ENCODE data around the gene ZSCAN9.

The ZSCAN9 gene

DNA sequence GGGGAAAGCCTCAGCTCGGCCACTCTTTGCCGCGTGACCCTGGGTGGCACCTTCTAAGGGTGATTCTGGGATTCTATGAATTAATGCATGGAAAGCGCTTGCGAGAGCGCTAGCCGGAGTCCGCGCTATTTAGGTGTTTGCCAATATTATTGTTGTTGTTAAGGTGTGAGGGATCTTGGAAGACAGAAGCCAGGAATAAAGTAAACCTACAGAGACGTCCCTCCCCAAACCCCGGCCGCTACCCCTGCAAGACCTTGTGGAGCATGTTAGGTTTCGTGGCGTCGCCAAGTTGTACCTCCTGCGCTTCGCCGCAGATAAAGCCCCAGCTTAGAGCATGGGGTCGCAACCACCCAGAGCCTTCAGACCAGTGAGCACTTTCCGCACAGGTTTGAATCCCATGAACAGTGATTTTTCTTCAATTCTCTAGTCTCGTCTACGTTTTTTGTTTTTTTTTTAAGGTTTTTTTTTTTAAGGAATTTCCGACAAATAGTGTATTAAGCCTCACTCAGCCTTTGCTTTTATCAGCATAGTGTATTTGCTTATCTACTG is 16.9 kb upstream of the ZSCAN9 start:
- Histone ChIP-seq H3K27ac (no peak overlapping the region), H3K4me3 (ENCODE audit: low read depth, low read length) (peak overlapping the region; percentile 65), H3K27me3 (replicated peaks) (peaks cover 5% of the 10 kb centered on the region), H3K36me3 (replicated peaks) (no peaks in the 10 kb centered on the region)
- TF ChIP-seq, protein P1, sequence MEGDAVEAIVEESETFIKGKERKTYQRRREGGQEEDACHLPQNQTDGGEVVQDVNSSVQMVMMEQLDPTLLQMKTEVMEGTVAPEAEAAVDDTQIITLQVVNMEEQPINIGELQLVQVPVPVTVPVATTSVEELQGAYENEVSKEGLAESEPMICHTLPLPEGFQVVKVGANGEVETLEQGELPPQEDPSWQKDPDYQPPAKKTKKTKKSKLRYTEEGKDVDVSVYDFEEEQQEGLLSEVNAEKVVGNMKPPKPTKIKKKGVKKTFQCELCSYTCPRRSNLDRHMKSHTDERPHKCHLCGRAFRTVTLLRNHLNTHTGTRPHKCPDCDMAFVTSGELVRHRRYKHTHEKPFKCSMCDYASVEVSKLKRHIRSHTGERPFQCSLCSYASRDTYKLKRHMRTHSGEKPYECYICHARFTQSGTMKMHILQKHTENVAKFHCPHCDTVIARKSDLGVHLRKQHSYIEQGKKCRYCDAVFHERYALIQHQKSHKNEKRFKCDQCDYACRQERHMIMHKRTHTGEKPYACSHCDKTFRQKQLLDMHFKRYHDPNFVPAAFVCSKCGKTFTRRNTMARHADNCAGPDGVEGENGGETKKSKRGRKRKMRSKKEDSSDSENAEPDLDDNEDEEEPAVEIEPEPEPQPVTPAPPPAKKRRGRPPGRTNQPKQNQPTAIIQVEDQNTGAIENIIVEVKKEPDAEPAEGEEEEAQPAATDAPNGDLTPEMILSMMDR (IDR thresholded peaks at IDR 0.05; ENCODE audit: low read depth, low read length, missing control alignments) = no peak
- in situ Hi-C loops (cut with HindIII; ENCODE audit: low pct_ligation_motif_present, low sequenced_read_pairs) = no loop called here
- no peak for DNase-seq

DNA sequence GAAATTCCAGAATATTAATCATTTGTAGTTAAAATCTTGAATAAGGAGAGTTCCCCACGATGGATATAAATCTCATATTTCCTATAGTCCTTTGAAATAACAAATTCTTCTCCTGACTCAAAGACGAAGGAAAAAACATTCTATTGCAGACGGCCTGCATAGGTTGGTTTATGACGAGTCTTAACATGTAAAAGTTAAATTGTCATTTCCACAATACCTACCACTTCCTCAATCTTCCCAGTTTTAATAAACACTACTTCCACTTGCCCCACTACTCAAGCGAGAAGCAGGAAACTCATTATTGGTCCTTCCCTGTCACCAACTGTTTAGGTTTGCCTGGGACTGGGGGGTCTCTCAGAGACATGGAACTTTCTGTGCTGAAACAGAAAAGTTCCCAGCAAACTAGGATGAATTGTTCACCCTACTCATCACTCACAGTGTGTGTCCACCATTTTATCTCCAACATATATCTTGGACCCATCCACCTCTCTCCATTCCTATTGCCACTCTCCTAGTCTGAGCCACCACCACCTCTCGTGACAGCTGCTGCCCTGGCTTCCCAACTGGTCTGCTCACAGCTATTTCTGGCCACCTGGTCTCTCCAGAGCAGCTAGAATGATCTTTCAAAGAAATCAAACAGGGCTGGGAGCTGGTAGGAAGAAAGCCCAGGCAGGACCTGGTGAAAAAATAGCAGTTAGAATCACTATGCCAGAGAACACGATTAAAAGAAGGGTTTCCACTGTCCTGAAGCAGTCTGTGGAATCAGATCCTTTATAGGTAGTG is 15.1 kb upstream of the ZSCAN9 start:
- peaks cover 5% of the 10 kb centered on the region for H3K27me3 ChIP-seq (replicated peaks)
- no peak overlapping the region for H3K27ac ChIP-seq
- no peak overlapping the region for H3K4me3 ChIP-seq (ENCODE audit: low read depth, low read length)
- DNase-seq = no peak
- H3K36me3 ChIP-seq (replicated peaks) = no peaks in the 10 kb centered on the region
- in situ Hi-C loops (cut with HindIII; ENCODE audit: low pct_ligation_motif_present, low sequenced_read_pairs) = no loop called here
- TF ChIP-seq, protein P1 (IDR thresholded peaks at IDR 0.05; ENCODE audit: low read depth, low read length, missing control alignments) = no peak

DNA sequence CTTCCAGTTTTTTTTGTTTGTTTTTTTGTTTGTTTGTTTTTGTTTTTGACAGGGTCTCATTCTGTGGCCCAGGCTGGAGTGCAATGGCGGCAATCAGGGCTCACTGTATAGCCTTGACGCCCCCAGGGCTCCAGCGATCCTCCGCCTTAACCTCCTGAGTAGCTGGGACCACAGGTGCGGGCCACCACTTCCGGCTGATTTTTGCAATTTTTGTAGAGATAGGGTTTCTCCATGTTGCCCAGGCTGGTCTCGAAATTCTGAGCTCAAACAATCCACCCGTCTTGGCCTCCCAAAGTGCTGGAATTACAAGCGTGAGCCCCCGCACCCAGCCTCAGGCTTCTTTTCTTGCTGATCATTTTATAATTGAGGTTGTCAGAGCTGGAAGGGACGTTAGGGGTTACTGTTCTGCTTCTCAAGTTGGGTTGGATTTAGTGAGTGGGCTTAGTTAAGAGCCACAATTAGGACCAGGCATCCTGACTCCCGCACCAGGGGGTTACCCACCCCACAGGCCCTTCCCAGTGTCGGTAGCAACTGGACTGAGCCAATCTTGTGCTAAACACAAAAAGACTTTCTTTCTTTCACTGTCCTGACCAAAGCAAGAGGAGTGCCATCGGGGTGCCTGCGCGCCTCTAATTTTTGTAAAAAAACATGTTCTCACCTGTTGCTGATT is 13.1 kb upstream of the ZSCAN9 start:
- in situ Hi-C loops (cut with HindIII; ENCODE audit: low pct_ligation_motif_present, low sequenced_read_pairs) = no loop called here

DNA sequence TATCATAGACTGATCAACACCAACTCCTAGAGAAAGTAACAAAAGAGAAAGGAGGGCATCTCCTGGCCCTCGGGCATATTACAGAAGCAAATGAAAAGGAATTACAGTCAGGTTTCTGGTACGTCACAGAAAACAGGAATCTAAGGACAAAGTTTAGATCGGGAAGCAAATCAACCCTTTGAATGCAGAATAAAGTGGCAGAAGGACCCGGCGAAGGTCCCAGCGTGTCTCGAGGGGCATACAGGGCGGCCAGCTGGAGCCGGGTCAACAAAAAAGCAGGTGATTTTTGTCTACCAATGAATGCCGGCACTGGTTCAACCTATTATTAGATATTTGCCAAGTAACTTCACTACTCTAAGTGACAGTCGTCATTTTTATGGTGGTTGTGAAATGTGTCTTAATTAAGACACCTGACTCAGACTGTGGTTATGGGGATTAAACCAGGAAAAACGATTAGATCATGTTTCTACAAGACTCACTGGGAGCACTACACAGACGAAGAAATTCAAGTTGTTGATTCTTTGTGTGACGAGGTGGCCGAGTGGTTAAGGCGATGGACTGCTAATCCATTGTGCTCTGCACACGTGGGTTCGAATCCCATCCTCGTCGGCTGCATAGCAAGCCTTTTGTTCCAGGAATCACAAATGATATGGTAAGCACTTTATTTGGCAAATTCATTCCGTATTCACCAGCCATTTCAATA is 12.4 kb upstream of the ZSCAN9 start:
- H3K36me3 ChIP-seq (replicated peaks) = no peaks in the 10 kb centered on the region
- DNase-seq = peak; percentile 85
- in situ Hi-C loops (cut with HindIII; ENCODE audit: low pct_ligation_motif_present, low sequenced_read_pairs) = no loop called here
- H3K27me3 ChIP-seq (replicated peaks) = peaks cover 5% of the 10 kb centered on the region
- peak overlapping the region; percentile 66 for H3K4me3 ChIP-seq (ENCODE audit: low read depth, low read length)
- no peak overlapping the region for H3K27ac ChIP-seq
- TF ChIP-seq, protein P1 (IDR thresholded peaks at IDR 0.05; ENCODE audit: low read depth, low read length, missing control alignments) = peak; percentile 30

More for the DNA sequence above, 13.1 kb upstream of the ZSCAN9 start:
- H3K27ac ChIP-seq = no peak overlapping the region
- H3K36me3 ChIP-seq (replicated peaks) = no peaks in the 10 kb centered on the region
- peaks cover 5% of the 10 kb centered on the region for H3K27me3 ChIP-seq (replicated peaks)
- TF ChIP-seq, protein P1 (IDR thresholded peaks at IDR 0.05; ENCODE audit: low read depth, low read length, missing control alignments) = no peak
- H3K4me3 ChIP-seq (ENCODE audit: low read depth, low read length) = peak overlapping the region; percentile 66
- no peak for DNase-seq

DNA sequence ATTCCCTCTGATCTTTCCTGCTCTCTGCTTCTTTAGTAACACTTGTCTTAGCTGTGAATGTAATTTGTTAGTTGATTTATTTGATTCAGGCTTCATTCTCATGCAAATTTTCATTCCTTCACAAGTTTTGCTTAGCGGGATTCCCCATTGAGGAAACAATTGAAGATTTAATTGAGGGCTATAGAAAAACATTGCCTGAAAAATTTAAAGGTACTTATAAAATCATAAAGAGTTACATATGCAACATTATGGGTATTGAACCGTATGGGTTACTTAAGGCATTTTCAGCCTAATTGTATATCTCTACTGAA is 11.9 kb upstream of the ZSCAN9 start:
- TF ChIP-seq, protein P1 (IDR thresholded peaks at IDR 0.05; ENCODE audit: low read depth, low read length, missing control alignments) = no peak
- Histone ChIP-seq H3K27ac (no peak overlapping the region), H3K36me3 (replicated peaks) (no peaks in the 10 kb centered on the region), H3K27me3 (replicated peaks) (peaks cover 5% of the 10 kb centered on the region), H3K4me3 (ENCODE audit: low read depth, low read length) (peak overlapping the region; percentile 66)
- in situ Hi-C loops (cut with HindIII; ENCODE audit: low pct_ligation_motif_present, low sequenced_read_pairs) = no loop called here
- DNase-seq = no peak
